ENCODE data around the gene METTL9. TPM values are rescaled to one million over a fixed set of nuclear protein-coding genes. Genes with fewer than 3 reads are reported as not detected.
A peak's percentile ranks its signal among the peaks of the same experiment; 100 is the strongest.

METTL9 gene
- total and polyA plus RNA-seq, 2 of the 13 experiments (the other 11 are each of a cell fraction or from before 2014, with no cell fraction given), result 123 to 204 TPM

GRCh38 chr16:21617607-21618006 is 18.2 kb downstream of the METTL9 start (continued):
- no peak for TF ChIP-seq ZNF17 (CRISPR knock-in tag; IDR thresholded peaks at IDR 0.05)

DNA sequence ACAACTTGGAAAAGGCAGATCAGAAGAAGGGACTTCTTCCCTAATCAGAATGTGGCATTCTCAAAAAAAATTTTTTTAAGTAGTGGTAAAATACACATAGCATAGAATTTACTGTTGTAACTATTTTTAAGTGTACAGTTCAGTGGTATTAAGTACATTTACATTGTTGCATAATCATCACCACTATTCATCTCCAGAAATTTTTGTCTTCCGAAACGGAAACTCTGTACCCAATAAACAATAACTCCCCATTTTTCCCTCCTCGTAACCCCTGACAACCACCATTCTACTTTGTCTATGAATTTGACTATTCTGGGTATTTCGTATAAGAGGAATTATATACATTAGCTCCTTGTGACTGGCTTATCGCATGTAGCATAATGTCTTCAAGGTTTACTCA is 18.9 kb downstream of the METTL9 start:
- 97% methylated on average over 5 of the region's 5 CpGs for WGBS (ENCODE audit: low lambda C conversion rate)
- no peaks in the 10 kb centered on the region for H4K20me1 ChIP-seq (ENCODE audit: insufficient read depth, low read length)
- intact Hi-C loops (cut with micrococcal nuclease; ENCODE audit: unreplicated experiment) (no loop called here), in situ Hi-C loops (cut with HindIII; ENCODE audit: extremely low pct_ligation_motif_present, low pct_unique_long_range_greater_than_20kb) (no loop called here)
- H3K27ac ChIP-seq (ENCODE audit: extremely low read length, insufficient read depth, low read length), result no peak overlapping the region
- no peak overlapping the region for H3K4me3 ChIP-seq (replicated peaks in 1 of 3; ENCODE audit: insufficient read depth in 1 of 3, low read depth in 2 of 3, low read length in 3 of 3)
- H3K4me2 ChIP-seq (ENCODE audit: low read depth, low read length), result no peak overlapping the region
- no TSS peak for BruUV-seq (replicated peaks)
- H3K9ac ChIP-seq (ENCODE audit: insufficient read depth, low read depth, low read length), result no peak overlapping the region
- TF ChIP-seq CEBPB (IDR thresholded peaks at IDR 0.05; ENCODE audit: borderline replicate concordance, low read depth, low read length), result peak; percentile 47; the same call in 1 of the 2 replicates
- TF ChIP-seq YEATS2 (CRISPR knock-in tag; IDR thresholded peaks at IDR 0.05; ENCODE audit: borderline replicate concordance), result no peak
- FAIRE-seq, result no peak
- no peak for DNase-seq (ENCODE audit: low spot score)
- no peaks in the 10 kb centered on the region for H3K9me3 ChIP-seq (ENCODE audit: low read length)
- H3K27me3 ChIP-seq (ENCODE audit: control insufficient read depth in 1 of 2, insufficient read depth in 2 of 2, low read length in 2 of 2), result no peaks in the 10 kb centered on the region
- ChIA-PET CTCF (ENCODE audit: low intra/inter-chr PET ratio, low total read pairs) (no interaction called here), POLR2A (no interaction called here)
- no peaks in the 10 kb centered on the region for H3K4me1 ChIP-seq (ENCODE audit: insufficient read depth, low read length)
- H3K36me3 ChIP-seq (replicated peaks in 1 of 2; ENCODE audit: control insufficient read depth in 1 of 2, insufficient read depth in 2 of 2, low read length in 2 of 2), result peaks cover 5 to 17% of the 10 kb centered on the region in 2 experiments
- no peak for ATAC-seq
- no peak overlapping the region for H2AFZ ChIP-seq (ENCODE audit: low read length)
- H3K79me2 ChIP-seq (ENCODE audit: insufficient read depth, low read length), result peaks cover 24% of the 10 kb centered on the region

GRCh38 chr16:21619765-21620425 is 20.5 kb downstream of the METTL9 start:
- in situ Hi-C loops (cut with HindIII; ENCODE audit: extremely low pct_ligation_motif_present, low pct_unique_long_range_greater_than_20kb) (no loop called here), intact Hi-C loops (cut with micrococcal nuclease; ENCODE audit: unreplicated experiment) (no loop called here)
- POLR2A ChIA-PET, result interaction anchor here (1.7 kb wide), 1 partner anchor 16 kb away, joined by 5 read pairs; no protein-coding TSS in a partner anchor
- WGBS (ENCODE audit: low lambda C conversion rate), result 94% methylated on average over 4 of the region's 4 CpGs
- BruUV-seq (replicated peaks), result no TSS peak
- ATAC-seq (no peak), DNase-seq (ENCODE audit: low spot score) (no peak), FAIRE-seq (no peak)
- Histone ChIP-seq H3K36me3 (replicated peaks in 1 of 2; ENCODE audit: control insufficient read depth in 1 of 2, insufficient read depth in 2 of 2, low read length in 2 of 2) (peaks cover 8 to 24% of the 10 kb centered on the region in 2 experiments), H3K4me3 (replicated peaks in 1 of 3; ENCODE audit: insufficient read depth in 1 of 3, low read depth in 2 of 3, low read length in 3 of 3) (no peak overlapping the region), H3K9ac (ENCODE audit: insufficient read depth, low read depth, low read length) (no peak overlapping the region), H3K4me1 (ENCODE audit: insufficient read depth, low read length) (peaks cover 3% of the 10 kb centered on the region), H4K20me1 (ENCODE audit: insufficient read depth, low read length) (no peaks in the 10 kb centered on the region), H3K9me3 (ENCODE audit: low read length) (no peaks in the 10 kb centered on the region), H3K27me3 (ENCODE audit: control insufficient read depth in 1 of 2, insufficient read depth in 2 of 2, low read length in 2 of 2) (no peaks in the 10 kb centered on the region), H3K4me2 (ENCODE audit: low read depth, low read length) (no peak overlapping the region), H3K79me2 (ENCODE audit: insufficient read depth, low read length) (peaks cover 14% of the 10 kb centered on the region), H3K27ac (ENCODE audit: extremely low read length, insufficient read depth, low read length) (no peak overlapping the region), H2AFZ (ENCODE audit: low read length) (no peak overlapping the region)
- CTCF ChIA-PET (ENCODE audit: low intra/inter-chr PET ratio, low total read pairs), result no interaction called here
- TF ChIP-seq MTF1 (CRISPR knock-in tag; IDR thresholded peaks at IDR 0.05) (no peak), SRY (CRISPR knock-in tag; IDR thresholded peaks at IDR 0.05) (no peak), HNRNPL (IDR thresholded peaks at IDR 0.05; ENCODE audit: low read depth, low read length) (no peak), ZFP1 (CRISPR knock-in tag; IDR thresholded peaks at IDR 0.05) (no peak), ZNF280D (CRISPR knock-in tag; IDR thresholded peaks at IDR 0.05) (no peak), ZNF780A (CRISPR knock-in tag; IDR thresholded peaks at IDR 0.05) (no peak), HDAC1 (CRISPR knock-in tag; IDR thresholded peaks at IDR 0.05) (no peak)

All from HepG2 (cell line).